ENCODE data around the gene PROCA1.

Gene PROCA1

GRCh38 chr17:28725660-28726225 is 14.1 kb upstream of the PROCA1 start:
- TF ChIP-seq CTCF (conservative IDR thresholded peaks at IDR 0.05), result no peak
- peak overlapping the region; percentile 100 for H3K27ac ChIP-seq

GRCh38 chr17:28725166-28725659 is 13.5 kb upstream of the PROCA1 start:
- H3K27ac ChIP-seq, result peak overlapping the region; percentile 100
- peak; percentile 32 for TF ChIP-seq CTCF (conservative IDR thresholded peaks at IDR 0.05)

- no peak for TF ChIP-seq CTCF (conservative IDR thresholded peaks at IDR 0.05)
- peak overlapping the region; percentile 100 for H3K27ac ChIP-seq
Observed at GRCh38 chr17:28724500-28725165, 12.9 kb upstream of the PROCA1 start.

- peak overlapping the region; percentile 100 for H3K27ac ChIP-seq
Observed at GRCh38 chr17:28723836-28724499, 12.3 kb upstream of the PROCA1 start.

- peak overlapping the region; percentile 100 for H3K27ac ChIP-seq
- no peak for TF ChIP-seq CTCF (conservative IDR thresholded peaks at IDR 0.05)
Observed at GRCh38 chr17:28723159-28723835, 11.6 kb upstream of the PROCA1 start.

GRCh38 chr17:28722417-28723158 is 10.9 kb upstream of the PROCA1 start:
- TF ChIP-seq CTCF (conservative IDR thresholded peaks at IDR 0.05), result no peak
- peak overlapping the region; percentile 100 for H3K27ac ChIP-seq

- H3K27ac ChIP-seq, result peak overlapping the region; percentile 100
Observed at GRCh38 chr17:28720997-28721329, 9.3 kb upstream of the PROCA1 start.

Measured in VCaP (cell line).